GM23338 (cell line): ENCODE measurements around the gene UQCR11. TPM values are rescaled to one million over a fixed set of nuclear protein-coding genes. Genes with fewer than 3 reads are reported as not detected.

Experiments used
- ATAC-seq: fragments of 200-7000 bp; cut with Tn5 transposase; 3 replicates; pipeline ENCODE4 v1.9.1; 2020
- DNase-seq: peaks from one replicate; pipeline ENCODE4 v3.0.0-alpha.2; 2015; ENCODE audit warnings: low spot score
- H2AFZ ChIP-seq: fragments of 200-600 bp; sonication (generic); 2 replicates; pipeline ENCODE4 v1.8.0; 2016; ENCODE audit warnings: antibody characterized with exemption, mild to moderate bottlenecking, moderate library complexity
- H3F3A ChIP-seq: fragments of 200-600 bp; sonication (generic); replicated peaks from 2 replicates; pipeline ENCODE4 v1.8.0; 2017; ENCODE audit warnings: antibody characterized with exemption, mixed run types, low read depth
- H3K27ac ChIP-seq: fragments of 200-600 bp; sonication (generic); 2 replicates; pipeline ENCODE4 v1.6.1; 2016; ENCODE audit warnings: low read depth
- H3K27me3 ChIP-seq: fragments of 200-600 bp; sonication (generic); 2 replicates; pipeline ENCODE4 v1.8.0; 2016; ENCODE audit warnings: mild to moderate bottlenecking, mixed run types, moderate library complexity; ENCODE audit not compliant: insufficient read depth
- H3K36me3 ChIP-seq: fragments of 200-600 bp; sonication (generic); 2 replicates; pipeline ENCODE4 v1.8.0; 2016; ENCODE audit warnings: mild to moderate bottlenecking; ENCODE audit not compliant: insufficient read depth
- H3K4me1 ChIP-seq: fragments of 200-600 bp; sonication (generic); 2 replicates; pipeline ENCODE4 v1.8.0; 2016; ENCODE audit warnings: mild to moderate bottlenecking, moderate library complexity; ENCODE audit not compliant: insufficient read depth
- H3K4me2 ChIP-seq: fragments of 200-600 bp; sonication (generic); 2 replicates; pipeline ENCODE4 v1.7.1; 2017; ENCODE audit warnings: mixed run types
- H3K4me3 ChIP-seq: fragments of 200-600 bp; sonication (generic); 2 replicates; pipeline ENCODE4 v1.6.1; 2016; ENCODE audit warnings: mixed run types
- H3K79me2 ChIP-seq: fragments of 200-600 bp; sonication (generic); replicated peaks from 2 replicates; pipeline ENCODE4 v1.8.0; 2017; ENCODE audit warnings: mild to moderate bottlenecking; ENCODE audit not compliant: insufficient read depth
- H3K9me2 ChIP-seq: fragments of 200-600 bp; sonication (generic); 2 replicates; pipeline ENCODE4 v1.8.0; 2017; ENCODE audit not compliant: insufficient read depth
- H4K20me1 ChIP-seq: fragments of 200-600 bp; sonication (generic); replicated peaks from 2 replicates; pipeline ENCODE4 v1.8.0; 2017; ENCODE audit warnings: mild to moderate bottlenecking; ENCODE audit not compliant: insufficient read depth
- H3K27ac Mint-ChIP-seq: 2 replicates; pipeline ENCODE4 v1.8.0; 2020; ENCODE audit warnings: inconsistent platforms, mild to moderate bottlenecking, moderate library complexity, mixed read lengths
- H3K27me3 Mint-ChIP-seq: 3 replicates; pipeline ENCODE4 v1.8.0; 2022; ENCODE audit warnings: low read depth, mild to moderate bottlenecking, moderate library complexity, mixed read lengths, inconsistent platforms; ENCODE audit not compliant: insufficient read depth, poor library complexity
- H3K36me3 Mint-ChIP-seq: 3 replicates; pipeline ENCODE4 v1.8.0; 2021; ENCODE audit warnings: low read depth, mild to moderate bottlenecking, inconsistent platforms, moderate library complexity, mixed read lengths
- H3K4me1 Mint-ChIP-seq: 3 replicates; pipeline ENCODE4 v1.8.0; 2020; ENCODE audit warnings: mild to moderate bottlenecking, inconsistent platforms, mixed read lengths
- H3K4me3 Mint-ChIP-seq: 3 replicates; pipeline ENCODE4 v1.8.0; 2021; ENCODE audit warnings: moderate library complexity, mild to moderate bottlenecking, inconsistent platforms, mixed read lengths
- H3K9me3 Mint-ChIP-seq: 3 replicates; pipeline ENCODE4 v1.8.0; 2020; ENCODE audit warnings: moderate library complexity, mild to moderate bottlenecking, inconsistent platforms, mixed read lengths
- CREB1 ChIP-seq: fragments of 250-450 bp; sonication (Bioruptor Pico); IDR thresholded peaks from 2 replicates; pipeline ENCODE4 v1.5.0; 2020; ENCODE audit warnings: low read depth, mild to moderate bottlenecking, moderate library complexity
- EZH2phosphoT487 ChIP-seq: fragments of 200-600 bp; sonication (generic); IDR thresholded peaks from one replicate; pipeline ENCODE4 v1.8.1; 2018; ENCODE audit warnings: antibody characterized with exemption; ENCODE audit not compliant: unreplicated experiment
- JUNB ChIP-seq: IDR thresholded peaks from one replicate; pipeline ENCODE4 v1.6.1; 2016; ENCODE audit warnings: antibody characterized with exemption; ENCODE audit not compliant: unreplicated experiment
- REST ChIP-seq: IDR thresholded peaks from one replicate; pipeline ENCODE4 v1.6.1; 2018; ENCODE audit warnings: antibody characterized with exemption; ENCODE audit not compliant: unreplicated experiment
- STAT1 ChIP-seq: IDR thresholded peaks from one replicate; pipeline ENCODE4 v1.6.1; 2016; ENCODE audit warnings: antibody characterized with exemption; ENCODE audit not compliant: unreplicated experiment
- ZNF114 ChIP-seq: fragments of 250-450 bp; sonication (Bioruptor Pico); IDR thresholded peaks from 2 replicates; pipeline ENCODE4 v1.5.0; 2020; ENCODE audit warnings: mild to moderate bottlenecking, moderate library complexity
- ZNF331 ChIP-seq: fragments of 250-450 bp; sonication (Bioruptor Pico); IDR thresholded peaks from 2 replicates; pipeline ENCODE4 v1.5.0; 2020; ENCODE audit warnings: low read depth, mild to moderate bottlenecking, moderate library complexity
- ZNF462 ChIP-seq: fragments of 250-450 bp; sonication (Bioruptor Pico); IDR thresholded peaks from 2 replicates; pipeline ENCODE4 v1.5.0; 2020; ENCODE audit warnings: mild to moderate bottlenecking, moderate library complexity
- polyA plus RNA-seq: library from polyadenylated mRNA; unstranded; fragments of >200 nt; fragmentation: Nextera tagmentation; extraction: Ambion mirVana; gene quantifications from 2 replicates; pipeline ENCODE4 v1.2.1, GENCODE V29; 2016
- total RNA-seq: library from RNA; depleted of rRNA; stranded (reverse); fragments of >200 nt; shearing (Covaris generic); gene quantifications from 2 replicates; pipeline ENCODE4 v1.2.3, GENCODE V29; 2014

UQCR11 gene
- total and polyA plus RNA-seq, 2 experiments from 2014 or later: 46.4 to 413 TPM

- Histone ChIP-seq H3K9me2 (no peaks in the 10 kb centered on the region), H3K79me2 (peaks cover 14% of the 10 kb centered on the region), H3K27ac (no peak overlapping the region), H3K4me3 (no peak overlapping the region), H4K20me1 (peaks cover 14% of the 10 kb centered on the region), H2AFZ (no peak overlapping the region), H3F3A (no peaks in the 10 kb centered on the region), H3K4me2 (no peak overlapping the region), H3K36me3 (no peaks in the 10 kb centered on the region; the same call in 1 of the 2 replicates), H3K4me1 (no peaks in the 10 kb centered on the region), H3K27me3 (no peaks in the 10 kb centered on the region)
- no peak for ATAC-seq
- Mint-ChIP-seq H3K4me3 (no peak overlapping the region), H3K36me3 (peaks cover 63% of the 10 kb centered on the region), H3K27ac (no peak overlapping the region), H3K27me3 (peaks cover 2% of the 10 kb centered on the region), H3K4me1 (no peaks in the 10 kb centered on the region), H3K9me3 (no peaks in the 10 kb centered on the region)
- TF ChIP-seq ZNF331 (CRISPR knock-in tag) (no peak), JUNB (no peak), ZNF114 (no peak), EZH2phosphoT487 (no peak), STAT1 (no peak), CREB1 (no peak), ZNF462 (CRISPR knock-in tag) (no peak), REST (no peak)
- DNase-seq: no peak
Measured at GRCh38 chr19:1582201-1582600, 23.1 kb downstream of the UQCR11 start.
